ENCODE measurements around the gene UQCRFS1.
A peak's percentile ranks its signal among the peaks of the same experiment; 100 is the strongest.

GRCh38 chr19:29247051-29247450 lies 34.1 kb upstream of the UQCRFS1 start:
- TF ChIP-seq, protein P1, sequence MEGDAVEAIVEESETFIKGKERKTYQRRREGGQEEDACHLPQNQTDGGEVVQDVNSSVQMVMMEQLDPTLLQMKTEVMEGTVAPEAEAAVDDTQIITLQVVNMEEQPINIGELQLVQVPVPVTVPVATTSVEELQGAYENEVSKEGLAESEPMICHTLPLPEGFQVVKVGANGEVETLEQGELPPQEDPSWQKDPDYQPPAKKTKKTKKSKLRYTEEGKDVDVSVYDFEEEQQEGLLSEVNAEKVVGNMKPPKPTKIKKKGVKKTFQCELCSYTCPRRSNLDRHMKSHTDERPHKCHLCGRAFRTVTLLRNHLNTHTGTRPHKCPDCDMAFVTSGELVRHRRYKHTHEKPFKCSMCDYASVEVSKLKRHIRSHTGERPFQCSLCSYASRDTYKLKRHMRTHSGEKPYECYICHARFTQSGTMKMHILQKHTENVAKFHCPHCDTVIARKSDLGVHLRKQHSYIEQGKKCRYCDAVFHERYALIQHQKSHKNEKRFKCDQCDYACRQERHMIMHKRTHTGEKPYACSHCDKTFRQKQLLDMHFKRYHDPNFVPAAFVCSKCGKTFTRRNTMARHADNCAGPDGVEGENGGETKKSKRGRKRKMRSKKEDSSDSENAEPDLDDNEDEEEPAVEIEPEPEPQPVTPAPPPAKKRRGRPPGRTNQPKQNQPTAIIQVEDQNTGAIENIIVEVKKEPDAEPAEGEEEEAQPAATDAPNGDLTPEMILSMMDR (conservative IDR thresholded peaks at IDR 0.05) = peak; percentile 44
- no peak for TF ChIP-seq ZFX (IDR thresholded peaks at IDR 0.05)

All from C4-2B (cell line).